HG03469 (cell line): ENCODE data around the gene MBNL1.

ENCODE experiments used
- ATAC-seq: cut with Tn5 transposase; IDR thresholded peaks from one replicate; pipeline ENCODE4 v1.9.1; 2021; ENCODE audit warnings: mild to moderate bottlenecking, moderate library complexity, moderate number of reproducible peaks; ENCODE audit not compliant: unreplicated experiment

MBNL1 gene

GRCh38 chr3:152466784-152467183, 198.1 kb downstream of the MBNL1 start:
- ATAC-seq = peak; percentile 41

DNA sequence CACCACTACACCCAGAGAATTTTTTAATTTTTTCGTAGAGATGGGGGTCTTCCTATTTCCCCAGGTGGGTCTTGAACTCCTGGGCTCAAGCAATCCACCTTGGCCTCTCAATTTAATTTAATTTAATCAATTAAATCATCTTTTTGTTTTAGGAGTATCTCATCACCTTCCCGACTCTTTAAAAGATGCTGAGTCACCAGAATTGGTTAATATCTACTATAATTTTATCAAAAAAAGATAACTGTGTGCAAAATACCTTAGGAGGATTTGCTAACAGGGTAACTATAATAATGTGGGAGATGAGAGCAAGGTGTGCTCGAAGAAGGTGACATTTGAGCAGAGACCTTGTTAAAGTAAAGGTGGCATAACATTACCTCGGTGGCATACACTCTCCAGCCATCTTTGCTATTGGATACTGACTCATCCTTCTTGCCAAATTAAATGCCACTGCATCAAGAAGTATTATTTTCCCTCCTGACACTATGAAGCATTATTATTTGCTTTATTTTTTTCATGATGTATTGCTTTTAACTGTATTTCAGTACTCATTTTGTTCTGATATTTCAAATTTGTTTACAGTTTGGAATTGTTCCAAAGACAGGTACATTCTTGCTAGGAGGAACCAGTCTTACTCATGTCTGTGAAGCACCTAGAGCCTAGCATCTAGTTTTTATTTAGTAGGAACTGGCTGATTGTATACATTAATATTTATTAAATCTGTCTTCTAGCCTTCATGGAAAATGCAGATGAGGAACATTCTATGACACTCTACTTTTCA, 200.7 kb downstream of the MBNL1 start:
- ATAC-seq = no peak

GRCh38 chr3:152470095-152470494, 201.4 kb downstream of the MBNL1 start:
- ATAC-seq = no peak

- no peak for ATAC-seq
These were observed 202.2 kb downstream of the MBNL1 start for GRCh38 chr3:152470893-152471292.

- no peak for ATAC-seq
These were observed 203.3 kb downstream of the MBNL1 start for GRCh38 chr3:152471814-152472671.

DNA sequence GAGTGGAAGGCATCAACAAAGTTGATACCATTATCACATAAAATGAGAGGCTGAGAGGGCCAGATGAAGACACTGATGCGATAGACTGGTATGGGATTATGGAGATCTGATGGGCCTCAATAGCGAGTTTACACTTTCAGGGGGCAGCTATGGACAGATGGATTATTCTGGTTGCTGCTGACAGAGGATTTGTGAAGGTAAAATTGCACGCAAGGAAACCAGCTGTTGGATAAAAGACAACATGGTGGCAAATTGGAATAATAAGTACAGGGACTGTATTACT, 203.9 kb downstream of the MBNL1 start:
- no peak for ATAC-seq

- ATAC-seq = peak; percentile 57
These were observed 205.9 kb downstream of the MBNL1 start for GRCh38 chr3:152474585-152474984.

DNA sequence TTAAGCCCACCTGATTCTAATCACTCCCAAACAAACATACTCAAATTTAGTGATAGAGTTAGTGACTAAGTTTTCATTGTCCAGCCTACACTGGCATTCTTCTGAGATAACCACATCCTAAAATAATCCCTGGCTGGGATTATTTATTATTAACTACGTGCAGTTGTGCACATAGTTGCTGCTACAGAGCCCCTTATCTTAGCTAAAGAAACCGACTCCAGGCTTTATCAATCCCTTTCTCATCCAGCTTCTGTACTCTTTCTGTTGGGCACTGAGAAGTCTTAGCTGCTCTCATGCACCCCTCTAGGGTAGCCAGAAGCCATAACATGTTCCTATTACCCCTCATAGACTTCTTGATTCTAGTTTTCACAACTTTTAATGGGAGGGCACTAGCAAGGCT, 208.7 kb downstream of the MBNL1 start:
- ATAC-seq = no peak

GRCh38 chr3:152480282-152480953, 211.7 kb downstream of the MBNL1 start:
- peak; percentile 89 for ATAC-seq

DNA sequence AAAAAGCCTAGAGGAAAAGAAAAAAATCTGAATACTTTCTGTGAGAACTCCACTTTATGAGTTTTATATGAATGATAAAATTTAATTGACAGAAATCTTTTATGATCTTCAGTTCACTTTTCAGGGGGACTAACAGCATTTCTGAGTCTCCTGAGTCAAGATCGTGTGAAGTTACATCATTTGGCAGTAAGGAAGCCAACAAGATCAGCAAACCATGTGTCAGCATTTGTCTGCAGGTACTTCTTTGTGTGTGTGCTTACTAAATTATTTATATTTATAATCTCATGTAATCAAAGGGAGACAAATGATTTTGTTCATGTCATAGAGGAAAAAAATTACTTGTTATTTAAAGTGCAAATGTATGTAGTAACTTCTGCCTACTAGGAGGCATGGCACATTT, 217.6 kb downstream of the MBNL1 start:
- ATAC-seq = no peak

- ATAC-seq = no peak
These were observed 219.7 kb downstream of the MBNL1 start for GRCh38 chr3:152488449-152488848.

GRCh38 chr3:152491922-152492321, 223.2 kb downstream of the MBNL1 start:
- peak; percentile 58 for ATAC-seq

DNA sequence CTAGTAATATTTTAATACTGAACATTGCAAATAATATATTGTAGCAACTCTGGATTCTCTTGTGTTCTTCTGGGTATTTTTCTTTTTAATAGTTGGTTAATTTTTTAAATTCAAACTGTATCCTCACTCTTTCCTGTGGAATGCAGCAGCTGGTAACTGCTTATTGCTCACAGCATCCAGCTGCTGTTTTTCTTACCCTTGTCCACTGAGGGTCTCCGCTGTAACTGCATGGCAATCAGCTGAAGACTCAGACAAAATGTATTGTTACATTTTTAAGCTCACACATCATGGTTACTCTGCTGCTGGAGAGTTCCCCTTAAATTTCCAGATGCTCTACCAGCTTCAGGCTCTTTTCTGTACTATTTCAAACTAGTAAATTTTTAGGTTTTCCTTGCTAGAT, 227.6 kb downstream of the MBNL1 start:
- ATAC-seq = no peak

GRCh38 chr3:152496716-152497115, 228.0 kb downstream of the MBNL1 start:
- peak; percentile 42 for ATAC-seq

GRCh38 chr3:152497457-152497856, 228.7 kb downstream of the MBNL1 start:
- ATAC-seq = no peak

- no peak for ATAC-seq
These were observed 229.2 kb downstream of the MBNL1 start for GRCh38 chr3:152497890-152498289.

DNA sequence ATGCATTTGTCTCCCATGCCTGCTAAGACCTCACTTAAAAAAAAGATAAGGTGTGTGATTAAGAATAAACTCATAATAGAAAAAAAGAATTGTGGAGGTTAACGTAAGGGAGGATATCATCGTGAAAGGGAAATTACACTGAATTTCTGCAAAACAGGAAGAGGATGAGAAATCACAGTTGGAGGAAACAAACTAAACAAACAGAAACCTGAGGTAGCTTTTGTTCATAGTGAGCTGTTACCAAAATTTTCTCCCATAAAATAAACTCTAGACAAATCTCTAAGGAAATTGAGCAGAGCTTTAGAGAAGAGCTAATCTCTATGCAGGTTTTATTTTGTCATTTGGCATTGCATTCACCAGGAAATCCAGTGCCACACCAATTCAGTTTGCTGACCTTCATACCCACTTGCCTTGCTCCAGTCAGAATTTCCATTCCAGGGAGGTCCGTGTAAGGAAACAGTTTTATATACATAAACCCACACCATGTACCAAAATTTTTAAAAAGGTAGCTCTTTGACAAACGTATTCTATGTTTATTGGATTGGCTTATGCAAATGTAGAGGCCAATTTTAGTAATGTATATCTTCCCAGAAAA, 231.2 kb downstream of the MBNL1 start:
- ATAC-seq = no peak

- peak; percentile 96 for ATAC-seq
These were observed 237.2 kb downstream of the MBNL1 start for GRCh38 chr3:152505926-152506325.

DNA sequence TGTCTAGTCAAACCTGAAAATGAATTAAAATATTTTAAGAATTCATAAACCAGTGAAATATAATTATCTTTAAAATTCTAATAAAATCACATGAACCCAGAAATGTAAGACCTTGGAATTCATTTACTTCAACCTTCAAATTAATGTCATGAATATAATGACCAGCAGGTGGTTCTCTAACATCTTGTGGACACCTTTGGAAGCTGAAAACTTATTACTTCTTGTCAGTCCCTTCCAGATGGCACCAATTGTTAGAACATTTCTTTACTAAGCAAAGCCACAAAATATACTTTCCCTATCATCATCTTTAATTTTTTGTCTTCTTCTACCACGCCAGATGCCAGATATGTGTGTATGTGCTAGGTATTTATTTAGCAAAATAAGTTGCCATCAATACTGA, 240.0 kb downstream of the MBNL1 start:
- no peak for ATAC-seq

DNA sequence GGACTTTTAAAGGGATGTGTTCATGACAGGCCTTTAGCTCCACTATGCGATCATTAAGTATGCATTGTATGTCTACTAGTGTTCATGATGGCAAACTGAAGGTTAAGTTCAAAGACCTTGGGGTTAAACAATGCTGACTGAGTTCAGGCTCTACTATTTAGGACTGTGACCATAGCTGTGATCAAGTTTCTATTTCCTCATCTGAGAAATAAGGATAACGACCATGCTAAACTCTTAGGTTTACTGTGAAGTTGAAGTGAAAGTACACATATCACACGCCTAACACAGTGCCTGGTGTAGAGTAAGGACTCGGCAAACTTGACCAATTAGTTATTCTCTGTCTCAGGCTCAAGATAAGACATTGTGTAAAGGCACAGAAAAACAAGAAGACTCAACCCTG, 243.2 kb downstream of the MBNL1 start:
- ATAC-seq = peak; percentile 82

GRCh38 chr3:152513301-152513960, 244.7 kb downstream of the MBNL1 start:
- ATAC-seq = no peak
